HCT116 (cell line): ENCODE results near the gene P4HA2.

Source experiments
- ATF3 ChIP-seq: IDR thresholded peaks from 2 replicates; pipeline ENCODE4 v1.6.1; 2012
- CEBPB ChIP-seq: IDR thresholded peaks from 2 replicates; pipeline ENCODE4 v1.6.1; 2012; ENCODE audit warnings: low read depth
- CTCF ChIP-seq, 3 experiments: fragments of 200-600 bp in 1 of 3; sonication (generic) in 1 of 3; IDR thresholded peaks in 2 of 3; conservative IDR thresholded peaks in 1 of 3; 2 replicates each; pipeline ENCODE4 v1.5.1; 2012 to 2017; ENCODE audit warnings: low read depth in 2 of 3, low read length in 2 of 3, antibody characterized with exemption in 1 of 3, borderline replicate concordance in 1 of 3, control low read depth in 1 of 3, mild to moderate bottlenecking in 1 of 3, mixed read lengths in 1 of 3, mixed run types in 1 of 3, moderate library complexity in 1 of 3; ENCODE audit not compliant: insufficient read depth in 1 of 3
- EZH2 ChIP-seq: fragments of 200-600 bp; sonication (generic); IDR thresholded peaks from 2 replicates; pipeline ENCODE4 v1.6.1; 2017; ENCODE audit warnings: antibody characterized with exemption, mixed run types
- POLR2A ChIP-seq: IDR thresholded peaks from 2 replicates; pipeline ENCODE4 v1.7.0; 2011; ENCODE audit warnings: borderline replicate concordance; ENCODE audit not compliant: insufficient read depth, insufficient read length; ENCODE audit errors: extremely low read depth
- POLR2AphosphoS5 ChIP-seq: IDR thresholded peaks from 2 replicates; pipeline ENCODE4 v1.6.1; 2011; ENCODE audit warnings: mild to moderate bottlenecking, low read depth, low read length, moderate library complexity
- SIN3A ChIP-seq: IDR thresholded peaks from 2 replicates; pipeline ENCODE4 v1.6.1; 2012; ENCODE audit warnings: low read depth
- SP1 ChIP-seq: IDR thresholded peaks from 2 replicates; pipeline ENCODE4 v1.6.1; 2012; ENCODE audit warnings: low read depth
- YY1 ChIP-seq: IDR thresholded peaks from 2 replicates; pipeline ENCODE4 v1.6.1; 2011; ENCODE audit warnings: low read length, low read depth, moderate library complexity, mild to moderate bottlenecking; ENCODE audit not compliant: insufficient replicate concordance; ENCODE audit errors: extremely low read depth
- ZNF274 ChIP-seq: fragments of 200-500 bp; sonication (Bioruptor generic); IDR thresholded peaks from 2 replicates; pipeline ENCODE4 v1.6.1; 2014; ENCODE audit warnings: mild to moderate bottlenecking, low read depth, low read length, inconsistent platforms

- TF ChIP-seq CTCF (IDR thresholded peaks at IDR 0.05 in 2 of 3, conservative IDR thresholded peaks at IDR 0.05 in 1 of 3; ENCODE audit: borderline replicate concordance in 1 of 3, insufficient read depth in 1 of 3, low read depth in 2 of 3, low read length in 2 of 3) (no peak), POLR2A (no peak), ZNF274 (no peak), SIN3A (no peak), POLR2AphosphoS5 (no peak), CEBPB (no peak), EZH2 (no peak), YY1 (no peak), ATF3 (no peak), SP1 (no peak)
Measured at GRCh38 chr5:132177691-132178149, 49.9 kb downstream of the P4HA2 start.
